GM12878 (cell line): ENCODE measurements around the gene C17orf58.

Source experiments
- CEBPB ChIP-seq, 2 experiments: fragments of 150-350 bp in 1 of 2; IDR thresholded peaks; 2 replicates each; pipeline ENCODE4 v1.6.1; 2012 to 2014; ENCODE audit warnings: low read depth in 2 of 2, low read length in 2 of 2, borderline replicate concordance in 1 of 2, inconsistent platforms in 1 of 2
- CTCF ChIP-seq, 3 experiments: IDR thresholded peaks in 2 of 3; conservative IDR thresholded peaks in 1 of 3; 2 replicates each; pipeline ENCODE4 v1.5.1; 2011; ENCODE audit warnings: low read depth in 3 of 3, low read length in 3 of 3, mild to moderate bottlenecking in 3 of 3, control low read depth in 2 of 3, moderate library complexity in 2 of 3, inconsistent platforms in 1 of 3, mixed read lengths in 1 of 3; ENCODE audit not compliant: control insufficient read depth in 2 of 3, insufficient read depth in 1 of 3; ENCODE audit errors: extremely low read depth in 1 of 3
- EP300 ChIP-seq, 2 experiments: fragments of 150-350 bp in 1 of 2; IDR thresholded peaks; 2 replicates each; pipeline ENCODE4 v1.6.1; 2011 to 2012; ENCODE audit warnings: low read depth in 2 of 2, low read length in 2 of 2, borderline replicate concordance in 1 of 2, improper control_type of control experiment in 1 of 2, inconsistent platforms in 1 of 2; ENCODE audit not compliant: control insufficient read depth in 1 of 2
- TCF7 ChIP-seq: IDR thresholded peaks from 2 replicates; pipeline ENCODE4 v1.6.1; 2014; ENCODE audit warnings: antibody characterized with exemption, borderline replicate concordance
- ZBTB11 ChIP-seq: fragments of 450-650 bp; formaldehyde crosslinking; IDR thresholded peaks from 2 replicates; pipeline ENCODE4 v1.5.0; 2022; ENCODE audit warnings: mild to moderate bottlenecking, missing genetic modification characterization
- ZNF24 ChIP-seq: fragments of 450-650 bp; IDR thresholded peaks from 2 replicates; pipeline ENCODE4 v1.6.1; 2017; ENCODE audit warnings: antibody characterized with exemption, mild to moderate bottlenecking

DNA sequence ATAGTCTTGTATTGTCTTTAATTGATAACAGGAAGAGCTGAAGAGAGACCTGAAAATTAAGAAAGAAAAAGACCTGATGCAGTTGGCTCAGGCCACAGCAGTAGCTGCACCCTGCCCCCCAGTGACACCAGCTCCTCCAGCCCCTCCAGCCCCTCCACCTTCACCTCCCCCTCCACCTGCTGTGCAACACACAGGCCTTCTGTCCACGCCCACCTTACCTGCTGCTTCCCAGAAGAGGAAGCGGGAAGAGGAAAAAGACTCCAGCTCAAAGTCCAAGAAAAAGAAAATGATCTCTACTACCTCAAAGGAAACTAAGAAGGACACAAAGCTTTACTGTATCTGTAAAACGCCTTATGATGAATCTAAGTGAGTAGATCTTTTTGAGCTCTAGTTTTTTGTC is 36.8 kb downstream of the C17orf58 start:
- TF ChIP-seq CEBPB (IDR thresholded peaks at IDR 0.05; ENCODE audit: borderline replicate concordance in 1 of 2, low read depth in 2 of 2, low read length in 2 of 2) (no peak), CTCF (IDR thresholded peaks at IDR 0.05 in 2 of 3, conservative IDR thresholded peaks at IDR 0.05 in 1 of 3; ENCODE audit: control insufficient read depth in 2 of 3, extremely low read depth in 1 of 3, insufficient read depth in 1 of 3, low read depth in 3 of 3, low read length in 3 of 3) (no peak), ZNF24 (no peak), TCF7 (no peak), ZBTB11 (CRISPR knock-in tag) (no peak), EP300 (IDR thresholded peaks at IDR 0.05; ENCODE audit: borderline replicate concordance in 1 of 2, control insufficient read depth in 1 of 2, low read depth in 2 of 2, low read length in 2 of 2) (no peak)
